Activated CD4-positive, alpha-beta T cell treated with anti-CD3 and anti-CD28 coated beads, Interleukin-2, amount 50 U/mL, for 24 hours (primary cell): Measurements from ENCODE around the gene ZMIZ1.
"Not testable (repeated sequence)": the region's sequence is repeated elsewhere in the genome, so short reads cannot be mapped to it uniquely, and the experiment has no call there.

ENCODE experiments used
- DNase-seq, 2 donors: peaks; one replicate each; pipeline ENCODE4 v3.0.0-alpha.2; 2020; ENCODE audit warnings: low read depth in 1 of 2, low spot score in 1 of 2

ZMIZ1 gene

GRCh38 chr10:79279047-79279446, 210.3 kb downstream of the ZMIZ1 start:
- DNase-seq = not testable (repeated sequence)

GRCh38 chr10:79280956-79281355, 212.2 kb downstream of the ZMIZ1 start:
- no peak for DNase-seq

- no peak for DNase-seq
These were observed 213.6 kb downstream of the ZMIZ1 start for GRCh38 chr10:79282388-79282787.

GRCh38 chr10:79283616-79284015, 214.8 kb downstream of the ZMIZ1 start:
- no peak for DNase-seq

GRCh38 chr10:79284158-79284871, 215.5 kb downstream of the ZMIZ1 start:
- DNase-seq = no peak

- no peak for DNase-seq
These were observed 216.8 kb downstream of the ZMIZ1 start for GRCh38 chr10:79285315-79286197.

GRCh38 chr10:79286318-79286951, 217.7 kb downstream of the ZMIZ1 start:
- peak; percentile 46 to 74 for DNase-seq

- no peak for DNase-seq
These were observed 219.4 kb downstream of the ZMIZ1 start for GRCh38 chr10:79287973-79288723.

- no peak for DNase-seq
These were observed 221.0 kb downstream of the ZMIZ1 start for GRCh38 chr10:79289801-79290200.

- no peak for DNase-seq
These were observed 223.4 kb downstream of the ZMIZ1 start for GRCh38 chr10:79292026-79292766.

- DNase-seq = no peak
These were observed 224.4 kb downstream of the ZMIZ1 start for GRCh38 chr10:79292891-79293746.

GRCh38 chr10:79293841-79294581, 225.2 kb downstream of the ZMIZ1 start:
- no peak for DNase-seq

- no peak for DNase-seq
These were observed 226.8 kb downstream of the ZMIZ1 start for GRCh38 chr10:79295563-79295962.

GRCh38 chr10:79296431-79296830, 227.7 kb downstream of the ZMIZ1 start:
- no peak for DNase-seq

- no peak for DNase-seq
These were observed 229.9 kb downstream of the ZMIZ1 start for GRCh38 chr10:79298403-79299244.

- DNase-seq = no peak
These were observed 230.9 kb downstream of the ZMIZ1 start for GRCh38 chr10:79299397-79300241.

- DNase-seq = no peak
These were observed 231.9 kb downstream of the ZMIZ1 start for GRCh38 chr10:79300711-79301110.
